Prostate gland (tissue), 2 donors: Measurements from ENCODE around the gene WDR73.

Experiments used
- POLR2A ChIP-seq: fragments of 450-650 bp; IDR thresholded peaks from one replicate; pipeline ENCODE4 v1.6.1; 2016; ENCODE audit warnings: antibody characterized with exemption, mild to moderate bottlenecking
- POLR2AphosphoS5 ChIP-seq: sonication (generic); formaldehyde crosslinking; IDR thresholded peaks from one replicate; pipeline ENCODE4 v1.6.1; 2017; ENCODE audit warnings: antibody characterized with exemption
- TF ChIP-seq, protein P1 (sequence below), 4 experiments: fragments of 200-600 bp in 2 of 4; fragments of 450-650 bp in 2 of 4; sonication (generic) in 2 of 4; IDR thresholded peaks; 1 replicate in 3 of 4; 2 replicates in 1 of 4; pipeline ENCODE4 v1.5.1; 2016 to 2019; ENCODE audit warnings: antibody characterized with exemption in 4 of 4, mild to moderate bottlenecking in 2 of 4, moderate library complexity in 2 of 4

DNA sequence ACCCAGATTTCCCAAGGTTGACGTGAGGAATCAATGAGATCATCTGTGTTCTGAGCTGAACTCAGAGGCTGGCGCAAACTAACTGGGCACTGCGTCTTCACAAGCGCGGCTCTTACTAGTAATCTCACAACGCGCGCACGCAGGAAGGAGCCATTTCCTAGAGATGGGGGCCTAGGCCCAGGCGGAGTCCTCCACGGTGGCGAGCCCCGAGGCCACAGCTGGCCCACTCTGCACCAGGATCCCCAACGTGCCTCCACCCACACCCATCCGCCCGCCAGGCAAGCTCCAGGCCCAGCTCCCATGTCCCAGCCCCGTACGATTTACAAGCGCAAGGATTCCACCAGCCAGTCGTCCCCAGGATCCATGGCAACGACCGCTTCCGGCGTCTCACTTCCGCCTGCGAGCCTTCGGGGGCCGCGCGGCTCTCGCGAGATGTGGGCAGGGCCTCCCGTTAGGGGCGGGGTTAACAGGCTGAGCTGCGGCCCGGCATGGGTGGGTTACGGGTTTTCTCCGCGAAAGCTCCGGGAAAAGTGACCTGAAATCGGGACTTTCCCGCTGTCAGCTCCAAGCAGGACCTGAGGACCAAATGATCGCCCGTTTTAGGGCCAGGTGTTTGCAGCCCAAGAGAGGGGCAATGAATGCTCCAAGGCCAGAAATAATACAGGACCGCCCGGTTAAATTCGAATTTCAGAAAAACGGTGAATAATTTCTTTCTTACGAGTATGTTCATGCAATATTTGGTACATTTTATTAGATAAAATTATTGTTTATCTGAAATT, at the start of gene WDR73:
- peak; percentile 78 for TF ChIP-seq POLR2A
- TF ChIP-seq, protein P1, sequence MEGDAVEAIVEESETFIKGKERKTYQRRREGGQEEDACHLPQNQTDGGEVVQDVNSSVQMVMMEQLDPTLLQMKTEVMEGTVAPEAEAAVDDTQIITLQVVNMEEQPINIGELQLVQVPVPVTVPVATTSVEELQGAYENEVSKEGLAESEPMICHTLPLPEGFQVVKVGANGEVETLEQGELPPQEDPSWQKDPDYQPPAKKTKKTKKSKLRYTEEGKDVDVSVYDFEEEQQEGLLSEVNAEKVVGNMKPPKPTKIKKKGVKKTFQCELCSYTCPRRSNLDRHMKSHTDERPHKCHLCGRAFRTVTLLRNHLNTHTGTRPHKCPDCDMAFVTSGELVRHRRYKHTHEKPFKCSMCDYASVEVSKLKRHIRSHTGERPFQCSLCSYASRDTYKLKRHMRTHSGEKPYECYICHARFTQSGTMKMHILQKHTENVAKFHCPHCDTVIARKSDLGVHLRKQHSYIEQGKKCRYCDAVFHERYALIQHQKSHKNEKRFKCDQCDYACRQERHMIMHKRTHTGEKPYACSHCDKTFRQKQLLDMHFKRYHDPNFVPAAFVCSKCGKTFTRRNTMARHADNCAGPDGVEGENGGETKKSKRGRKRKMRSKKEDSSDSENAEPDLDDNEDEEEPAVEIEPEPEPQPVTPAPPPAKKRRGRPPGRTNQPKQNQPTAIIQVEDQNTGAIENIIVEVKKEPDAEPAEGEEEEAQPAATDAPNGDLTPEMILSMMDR (IDR thresholded peaks at IDR 0.05) = peak in 1 of 4 experiments; percentile 19
- peak; percentile 98 for TF ChIP-seq POLR2AphosphoS5
